Measurements from ENCODE around the gene WIF1. TPM values are rescaled to one million over a fixed set of nuclear protein-coding genes. Genes with fewer than 3 reads are reported as not detected.
A peak's percentile ranks its signal among the peaks of the same experiment; 100 is the strongest.

The WIF1 gene
- polyA plus RNA-seq, 1 donor, result 0.43 TPM

DNA sequence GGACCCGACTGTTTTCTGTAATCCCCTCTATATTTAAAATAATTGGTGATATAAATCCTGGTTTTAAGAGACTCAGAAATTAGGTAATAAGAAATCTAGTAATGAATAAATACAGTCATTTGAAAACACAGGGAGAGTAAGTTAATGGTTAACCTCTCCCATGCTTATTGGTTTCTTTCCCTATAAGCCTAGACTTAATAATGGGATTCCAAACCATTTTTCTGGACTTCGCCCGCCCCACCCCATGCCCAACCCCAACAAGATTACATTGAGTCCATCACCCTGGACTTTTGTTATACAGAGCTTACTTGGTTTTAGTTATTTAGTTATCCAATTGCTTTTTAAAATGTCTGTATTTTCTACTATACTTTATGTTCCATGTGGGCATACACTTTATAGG is 98.7 kb downstream of the WIF1 start:
- no peak for DNase-seq

DNA sequence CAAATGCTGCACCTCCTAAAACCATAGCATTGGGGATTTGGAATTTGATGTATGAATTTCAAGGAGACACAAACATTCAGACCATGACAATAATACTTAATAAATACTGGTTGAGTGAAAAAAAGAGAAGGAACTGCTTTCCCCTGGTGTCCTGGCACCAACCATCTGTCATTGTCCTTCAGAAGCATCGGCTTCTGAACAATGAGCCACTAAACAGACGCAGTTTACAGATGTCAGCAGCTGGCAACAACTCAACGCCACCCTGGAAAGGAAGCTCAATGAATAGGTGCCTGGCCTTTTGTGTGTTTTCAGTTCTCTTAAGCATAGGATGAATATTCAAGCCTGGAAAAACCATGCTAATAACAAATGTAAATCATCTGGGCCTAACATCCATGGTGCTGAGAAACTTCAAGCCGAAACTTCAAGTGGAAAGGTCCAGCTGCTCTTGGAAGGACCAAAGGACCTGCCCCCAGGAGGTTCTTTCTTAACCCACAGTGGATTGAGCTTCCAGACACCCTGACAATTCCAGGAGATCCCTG is 101.3 kb downstream of the WIF1 start:
- no peak for DNase-seq

DNA sequence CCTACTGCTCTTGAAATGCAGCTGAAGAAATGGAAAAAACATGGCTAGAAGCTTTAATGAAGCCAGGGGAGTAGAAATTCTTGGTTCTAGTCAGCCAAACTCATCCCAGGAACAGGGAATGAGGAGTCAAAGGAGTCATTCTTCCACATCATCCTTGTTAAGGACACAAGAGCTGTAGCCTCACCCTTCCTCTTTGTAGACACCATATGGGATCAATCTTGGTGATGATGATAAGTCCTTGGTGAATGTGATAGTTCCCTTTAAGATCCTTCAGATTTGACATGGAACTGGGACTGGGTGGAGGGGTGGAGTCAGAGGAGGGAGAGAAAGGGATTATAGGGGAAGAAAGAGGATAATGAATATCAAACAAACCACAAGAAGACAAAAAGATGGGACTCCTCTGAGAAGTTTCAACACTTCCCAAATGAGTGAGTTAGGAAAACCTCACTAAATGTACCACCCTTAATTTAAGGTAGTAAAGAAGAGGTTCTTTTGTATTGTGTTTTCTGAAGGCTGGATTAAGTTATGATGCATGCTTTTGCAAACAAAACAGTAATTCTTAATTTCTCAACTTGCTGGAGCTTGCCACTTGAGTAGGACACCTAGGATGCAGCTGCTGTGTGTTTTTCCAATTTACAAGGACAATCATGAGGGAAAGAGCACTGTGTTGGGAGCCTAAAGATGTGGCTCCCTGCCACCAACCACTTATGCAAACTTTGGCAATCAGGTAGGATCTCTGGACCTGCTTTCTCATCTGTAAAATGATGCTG is 104.0 kb downstream of the WIF1 start:
- DNase-seq, result no peak

DNA sequence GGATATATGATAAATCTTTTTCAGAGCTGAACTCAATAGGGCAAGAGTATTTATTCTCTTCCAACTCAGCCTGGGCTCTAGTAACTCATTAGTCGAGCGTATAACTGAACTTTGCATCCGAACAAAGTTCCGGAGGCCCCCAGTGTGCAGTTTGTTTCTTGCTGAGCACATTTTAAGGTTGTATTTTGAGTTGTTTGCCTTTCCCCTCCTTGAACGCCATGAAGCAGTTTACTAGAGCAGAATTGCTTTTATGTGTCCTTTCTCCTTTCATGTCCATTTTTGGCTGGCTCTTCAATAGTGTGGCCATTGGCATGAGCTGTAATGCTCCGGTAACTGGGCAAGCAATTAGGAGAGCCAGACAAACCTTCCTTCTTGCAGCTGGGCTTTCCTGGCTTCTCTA is 105.3 kb downstream of the WIF1 start:
- DNase-seq, result peak; percentile 13

DNA sequence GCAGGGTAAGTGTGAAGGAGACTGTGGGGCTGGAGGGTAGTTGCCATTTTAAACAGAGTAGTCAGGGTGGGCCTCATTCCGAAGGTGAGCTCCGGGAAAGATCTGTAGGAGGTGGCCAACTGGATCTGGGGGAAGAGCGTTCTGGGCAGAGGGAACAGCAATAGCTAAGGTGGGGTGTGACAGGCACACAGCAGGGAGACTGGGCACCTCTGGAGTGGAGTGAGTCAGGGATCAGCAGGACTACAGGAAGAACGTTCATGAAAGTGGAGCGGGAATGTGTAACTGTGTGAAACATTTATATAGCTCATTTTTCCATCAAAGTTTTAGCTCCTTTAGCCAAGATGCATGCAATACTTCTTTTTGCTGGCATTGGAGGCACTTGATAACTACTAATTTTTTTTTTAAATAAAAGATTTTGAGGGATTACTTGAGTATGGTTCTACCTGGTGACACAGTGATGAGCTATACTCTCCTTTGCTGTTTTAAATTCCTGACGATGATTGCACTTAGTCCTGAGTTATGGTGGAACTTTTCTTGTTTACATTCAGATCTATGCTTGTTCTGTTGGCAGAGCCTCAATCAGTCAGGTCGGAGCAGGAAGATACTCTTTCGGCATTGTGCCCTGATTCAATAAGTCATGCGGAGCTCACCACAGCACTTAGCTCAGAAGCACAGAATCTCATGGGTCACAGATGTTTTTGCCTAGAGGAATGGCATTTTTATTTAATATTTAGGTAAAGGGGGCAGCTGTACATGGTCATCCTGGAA is 106.4 kb downstream of the WIF1 start:
- DNase-seq, result no peak

DNA sequence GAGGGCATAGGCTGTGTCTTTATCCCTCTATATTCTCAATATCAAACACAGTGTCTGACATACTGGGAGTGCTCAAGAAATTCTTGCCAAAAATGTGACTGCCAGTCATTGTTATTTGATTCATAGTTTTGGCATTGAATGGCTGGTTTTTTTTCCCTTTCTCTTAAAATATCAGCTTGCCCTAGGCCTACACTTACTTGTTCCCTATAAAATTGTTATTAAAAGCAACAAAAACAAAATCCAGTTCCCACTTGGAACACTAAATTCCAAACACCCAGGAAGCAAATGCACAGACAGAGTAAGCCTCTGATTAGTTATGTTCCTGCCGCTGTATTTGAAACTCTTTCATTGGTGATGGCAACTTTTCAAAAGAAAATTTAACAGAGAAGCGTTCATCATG is 110.7 kb downstream of the WIF1 start:
- no peak for DNase-seq

DNA sequence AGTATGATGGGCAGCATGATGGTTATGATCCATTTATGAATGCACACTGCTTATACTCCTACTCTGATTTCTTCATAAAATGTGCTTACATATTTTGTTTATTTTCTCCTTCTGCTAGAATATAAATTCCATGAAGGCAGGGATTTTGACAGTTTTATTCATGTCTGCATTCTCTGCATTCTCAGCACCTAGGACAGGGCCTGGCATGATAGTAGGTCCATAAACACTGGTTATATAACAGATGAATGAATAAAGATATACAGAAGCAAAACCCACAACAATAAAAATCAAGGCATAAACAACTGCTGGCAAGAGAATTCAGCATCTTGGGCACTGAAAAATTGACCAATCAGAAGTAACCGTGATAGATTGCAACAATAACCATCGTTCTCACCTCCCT is 115.4 kb downstream of the WIF1 start:
- no peak for DNase-seq

DNA sequence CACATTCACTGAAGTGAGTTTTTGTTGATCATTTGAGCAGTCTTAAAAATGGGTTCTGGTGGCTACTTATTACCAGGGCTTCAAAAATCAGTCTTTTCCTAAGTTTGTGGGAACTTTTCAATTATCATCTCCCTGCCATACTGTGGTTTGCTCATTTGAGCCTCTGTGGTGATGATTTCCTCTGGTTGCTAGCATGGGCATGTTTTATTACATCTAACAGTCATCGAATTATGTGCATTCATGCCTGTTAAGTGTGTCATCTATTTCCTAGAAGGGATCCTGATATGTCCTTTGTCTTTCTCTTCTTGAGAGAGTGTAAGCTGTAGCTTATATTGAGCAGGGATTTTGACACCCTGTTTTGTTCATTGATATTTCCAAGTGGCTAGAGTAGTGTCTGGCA is 116.8 kb downstream of the WIF1 start:
- no peak for DNase-seq

Other genes starting within 250 kb of the WIF1 start
- gene LEMD3, start 48.3 kb upstream of the WIF1 start, polyA plus RNA-seq (ENCODE audit: insufficient read length), result 19.4 TPM
- 41.3 TPM for gene MSRB3, start 157.4 kb upstream of the WIF1 start, polyA plus RNA-seq (ENCODE audit: insufficient read length)

Measured in hindlimb muscle (tissue), 1 donor.